Mesenchymal stem cell (in vitro differentiated cells and primary cell): Measurements from ENCODE around the gene LPCAT3.
A peak's percentile ranks its signal among the peaks of the same experiment; 100 is the strongest.

Source experiments
- DNase-seq: peaks from one replicate; pipeline ENCODE4 v3.0.0-alpha.2; 2013
- H2AFZ ChIP-seq: one replicate; pipeline ENCODE4 v1.6.1; 2013; ENCODE audit warnings: low read depth, mild to moderate bottlenecking, control low read depth, inconsistent platforms, low read length, moderate library complexity
- H2AK5ac ChIP-seq: 2 replicates; pipeline ENCODE4 v1.6.1; 2013; ENCODE audit warnings: low read length, moderate library complexity, mild to moderate bottlenecking, inconsistent platforms; ENCODE audit not compliant: severe bottlenecking
- H2BK120ac ChIP-seq: one replicate; pipeline ENCODE4 v1.6.1; 2013; ENCODE audit warnings: low read depth, mild to moderate bottlenecking, inconsistent platforms, low read length, moderate library complexity
- H2BK12ac ChIP-seq, 2 experiments: one replicate each; pipeline ENCODE4 v1.6.1; 2013; ENCODE audit warnings: inconsistent platforms in 2 of 2, low read length in 2 of 2, mild to moderate bottlenecking in 2 of 2, moderate library complexity in 2 of 2, control low read depth in 1 of 2
- H2BK15ac ChIP-seq: one replicate; pipeline ENCODE4 v1.6.1; 2013; ENCODE audit warnings: mild to moderate bottlenecking, low read depth, inconsistent platforms; ENCODE audit not compliant: poor library complexity, severe bottlenecking
- H2BK5ac ChIP-seq: 2 replicates; pipeline ENCODE4 v1.6.1; 2013; ENCODE audit warnings: low read depth, mild to moderate bottlenecking, low read length, control low read depth, inconsistent platforms; ENCODE audit not compliant: poor library complexity, severe bottlenecking
- H3K14ac ChIP-seq, 2 experiments: one replicate each; pipeline ENCODE4 v1.6.1; 2013; ENCODE audit warnings: inconsistent platforms in 2 of 2, low read length in 2 of 2, control low read depth in 1 of 2, mild to moderate bottlenecking in 1 of 2, moderate library complexity in 1 of 2
- H3K18ac ChIP-seq, 2 experiments: one replicate each; pipeline ENCODE4 v1.6.1; 2013; ENCODE audit warnings: inconsistent platforms in 2 of 2, low read length in 2 of 2, control low read depth in 1 of 2, low read depth in 1 of 2, mild to moderate bottlenecking in 1 of 2
- H3K23ac ChIP-seq, 2 experiments: one replicate each; pipeline ENCODE4 v1.6.1; 2013; ENCODE audit warnings: inconsistent platforms in 2 of 2, low read length in 2 of 2, mild to moderate bottlenecking in 2 of 2, moderate library complexity in 2 of 2, control low read depth in 1 of 2
- H3K27ac ChIP-seq: 2 replicates; pipeline ENCODE4 v1.5.1; 2013; ENCODE audit warnings: mild to moderate bottlenecking, moderate library complexity, low read length, control low read depth, inconsistent platforms; ENCODE audit not compliant: poor library complexity, severe bottlenecking
- H3K27me3 ChIP-seq, 2 experiments: 2 replicates each; pipeline versions ENCODE4 v1.6.1 to v1.7.0; 2013; ENCODE audit warnings: low read length in 2 of 2, mild to moderate bottlenecking in 2 of 2, moderate library complexity in 2 of 2, control low read depth in 1 of 2, inconsistent platforms in 1 of 2; ENCODE audit not compliant: control insufficient read depth in 1 of 2, insufficient read depth in 1 of 2
- H3K36me3 ChIP-seq, 2 experiments: 2 replicates each; pipeline versions ENCODE4 v1.6.1 to v1.7.0; 2013; ENCODE audit warnings: low read length in 2 of 2, control low read depth in 1 of 2, inconsistent platforms in 1 of 2, low read depth in 1 of 2, mild to moderate bottlenecking in 1 of 2; ENCODE audit not compliant: insufficient read depth in 2 of 2, control insufficient read depth in 1 of 2
- H3K4ac ChIP-seq, 2 experiments: one replicate each; pipeline ENCODE4 v1.6.1; 2013; ENCODE audit warnings: inconsistent platforms in 2 of 2, low read length in 2 of 2, mild to moderate bottlenecking in 2 of 2, moderate library complexity in 2 of 2, control low read depth in 1 of 2, low read depth in 1 of 2
- H3K4me1 ChIP-seq: 2 replicates; pipeline ENCODE4 v1.6.1; 2013; ENCODE audit warnings: low read depth, low read length, control low read depth; ENCODE audit not compliant: control insufficient read depth, insufficient read depth
- H3K4me2 ChIP-seq: 2 replicates; pipeline ENCODE4 v1.6.1; 2013; ENCODE audit warnings: low read length, mild to moderate bottlenecking, inconsistent platforms; ENCODE audit not compliant: poor library complexity, severe bottlenecking
- H3K4me3 ChIP-seq, 2 experiments: 2 replicates each; pipeline versions ENCODE4 v1.5.1 to v1.7.0; 2013; ENCODE audit warnings: low read length in 2 of 2, mild to moderate bottlenecking in 2 of 2, control low read depth in 1 of 2, low read depth in 1 of 2; ENCODE audit not compliant: insufficient read depth in 1 of 2
- H3K79me1 ChIP-seq: replicated peaks from 2 replicates; pipeline ENCODE4 v1.6.1; 2013; ENCODE audit warnings: mild to moderate bottlenecking, control low read depth, low read length, inconsistent platforms; ENCODE audit not compliant: poor library complexity, severe bottlenecking
- H3K9ac ChIP-seq: 2 replicates; pipeline ENCODE4 v1.7.0; 2013; ENCODE audit warnings: mild to moderate bottlenecking, low read length, moderate library complexity
- H3K9me3 ChIP-seq: 2 replicates; pipeline ENCODE4 v1.7.0; 2013; ENCODE audit warnings: mild to moderate bottlenecking, low read length; ENCODE audit not compliant: control insufficient read depth
- H4K8ac ChIP-seq: one replicate; pipeline ENCODE4 v1.6.1; 2013; ENCODE audit warnings: inconsistent platforms, mild to moderate bottlenecking, low read length, moderate library complexity
- H4K91ac ChIP-seq: one replicate; pipeline ENCODE4 v1.6.1; 2013; ENCODE audit warnings: mild to moderate bottlenecking, low read length, inconsistent platforms
- WGBS: methylation state at CpG from one replicate; pipeline ENCODE4 v1.1.7; 2013; ENCODE audit warnings: mixed read lengths; 5-methylcytosine and 5-hydroxymethylcytosine counted together

The LPCAT3 gene

DNA sequence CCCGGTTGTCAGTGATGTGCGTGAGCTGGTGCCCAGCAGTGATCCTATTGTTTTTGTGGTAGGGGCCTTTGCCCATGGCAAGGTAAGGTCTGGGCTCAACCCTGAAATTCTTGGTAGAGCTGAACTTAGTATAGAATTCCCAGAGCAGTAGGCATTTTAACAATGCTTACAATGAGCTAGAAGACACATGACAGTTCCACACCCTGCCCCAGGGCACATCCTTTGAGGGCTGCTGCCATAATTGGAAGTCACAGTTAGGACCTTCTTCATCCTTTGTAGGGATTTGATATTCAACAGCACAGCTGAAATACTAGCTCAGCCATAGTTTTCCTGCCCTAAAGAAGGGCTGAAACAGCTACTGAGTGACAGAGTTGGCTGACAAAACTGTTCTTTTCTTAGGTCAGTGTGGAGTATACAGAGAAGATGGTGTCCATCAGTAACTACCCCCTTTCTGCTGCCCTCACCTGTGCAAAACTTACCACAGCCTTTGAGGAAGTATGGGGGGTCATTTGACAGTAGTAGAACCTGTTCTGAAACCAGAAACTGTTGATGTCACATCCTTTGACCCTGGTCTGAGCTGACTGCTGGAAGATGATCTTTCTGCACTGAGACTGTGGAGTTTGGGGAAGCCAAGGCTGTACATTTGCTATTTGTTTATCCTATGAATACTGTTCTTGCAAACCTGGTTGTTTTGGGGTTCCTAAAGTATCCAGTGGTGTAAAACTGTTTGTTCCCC lies 42.8 kb downstream of the LPCAT3 start:
- no peaks in the 10 kb centered on the region for H3K27me3 ChIP-seq
- H3K23ac ChIP-seq = no peak overlapping the region
- no peaks in the 10 kb centered on the region for H3K9me3 ChIP-seq
- no peak overlapping the region for H4K8ac ChIP-seq
- no peaks in the 10 kb centered on the region for H3K4me1 ChIP-seq
- no peak overlapping the region for H3K9ac ChIP-seq
- H4K91ac ChIP-seq = no peak overlapping the region
- 98% methylated on average over 2 of the region's 2 CpGs for whole genome bisulfite sequencing
- no peak overlapping the region for H2AFZ ChIP-seq
- no peak overlapping the region for H2BK12ac ChIP-seq
- no peak for DNase-seq
- H2BK5ac ChIP-seq = no peak overlapping the region
- H3K79me1 ChIP-seq = peaks cover 27% of the 10 kb centered on the region
- no peak overlapping the region for H3K27ac ChIP-seq
- no peak overlapping the region for H3K18ac ChIP-seq
- H3K4me3 ChIP-seq = no peak overlapping the region
- no peak overlapping the region for H2AK5ac ChIP-seq
- H3K14ac ChIP-seq = no peak overlapping the region
- H3K36me3 ChIP-seq = peaks cover 55 to 68% of the 10 kb centered on the region in 2 experiments
- H3K4me2 ChIP-seq = no peak overlapping the region
- H2BK120ac ChIP-seq = no peak overlapping the region
- H3K4ac ChIP-seq = no peak overlapping the region
- no peak overlapping the region for H2BK15ac ChIP-seq

DNA sequence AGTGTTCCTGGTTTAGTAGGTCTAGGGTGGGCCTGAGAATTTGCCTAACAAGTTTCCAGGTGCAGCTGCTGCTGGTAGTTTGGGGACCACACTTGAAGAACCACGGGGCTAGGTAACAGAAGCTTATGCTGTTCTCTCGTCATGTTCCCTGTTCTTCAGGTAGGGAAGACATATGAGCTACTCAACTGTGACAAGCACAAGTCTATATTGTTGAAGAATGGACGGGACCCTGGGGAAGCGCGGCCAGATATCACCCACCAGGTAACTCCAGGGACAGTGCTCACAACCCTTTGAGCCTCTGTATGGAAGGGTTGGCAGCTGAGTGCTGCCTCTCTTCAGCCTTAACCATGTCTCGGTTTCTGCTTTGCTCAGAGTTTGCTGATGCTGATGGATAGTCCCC lies 44.1 kb downstream of the LPCAT3 start:
- Histone ChIP-seq H3K4me2 (no peak overlapping the region), H2AK5ac (no peak overlapping the region), H2BK15ac (no peak overlapping the region), H3K4me1 (peaks cover 4% of the 10 kb centered on the region), H3K36me3 (peaks cover 44 to 57% of the 10 kb centered on the region in 2 experiments), H2BK120ac (no peak overlapping the region), H3K18ac (no peak overlapping the region), H4K8ac (no peak overlapping the region), H2AFZ (no peak overlapping the region), H2BK12ac (no peak overlapping the region), H3K27me3 (no peaks in the 10 kb centered on the region), H4K91ac (no peak overlapping the region), H3K23ac (no peak overlapping the region), H3K9me3 (no peaks in the 10 kb centered on the region), H3K4me3 (no peak overlapping the region), H3K4ac (no peak overlapping the region), H2BK5ac (no peak overlapping the region), H3K14ac (no peak overlapping the region), H3K9ac (no peak overlapping the region), H3K79me1 (peaks cover 27% of the 10 kb centered on the region), H3K27ac (no peak overlapping the region)
- over 99% methylated on average over 6 of the region's 6 CpGs for WGBS
- no peak for DNase-seq

DNA sequence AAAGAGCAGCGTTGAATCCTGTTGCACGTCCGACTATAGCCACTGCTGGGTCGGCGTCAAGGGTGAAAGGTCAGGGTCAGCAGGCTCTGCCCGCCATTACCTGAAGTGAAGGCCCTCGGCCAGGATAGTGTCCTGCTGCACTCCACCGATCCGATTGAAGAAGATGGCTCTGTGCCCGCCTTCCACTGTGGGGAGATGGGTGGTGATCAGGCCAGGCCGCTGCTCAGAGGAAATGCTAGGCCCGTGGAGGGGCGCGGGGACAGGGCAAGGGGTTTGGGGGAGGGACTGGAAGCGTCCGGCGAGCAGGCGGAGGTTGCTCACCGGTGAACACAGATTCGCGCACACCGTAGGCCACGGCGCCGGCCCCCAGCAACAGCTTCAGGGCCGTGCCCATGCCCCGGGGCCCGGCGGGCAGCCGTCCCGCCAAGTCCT lies 48.2 kb downstream of the LPCAT3 start:
- Histone ChIP-seq H3K23ac (peak overlapping the region in 1 of 2 experiments; percentile 2), H2BK12ac (peak overlapping the region in 1 of 2 experiments; percentile 18), H3K14ac (peak overlapping the region in 1 of 2 experiments; percentile 5), H3K4me1 (peaks cover 12% of the 10 kb centered on the region), H4K8ac (peak overlapping the region; percentile 73), H3K27ac (peak overlapping the region; percentile 54), H3K4me3 (peak overlapping the region; percentile 80 to 100), H2BK5ac (no peak overlapping the region), H3K18ac (peak overlapping the region; percentile 46 to 93), H3K4me2 (peak overlapping the region; percentile 62), H2BK15ac (no peak overlapping the region), H3K9ac (peak overlapping the region; percentile 100), H2AK5ac (peak overlapping the region; percentile 88), H2BK120ac (no peak overlapping the region), H3K79me1 (peaks cover 23% of the 10 kb centered on the region), H2AFZ (no peak overlapping the region), H4K91ac (peak overlapping the region; percentile 83), H3K9me3 (no peaks in the 10 kb centered on the region), H3K27me3 (no peaks in the 10 kb centered on the region), H3K4ac (peak overlapping the region; percentile 75 to 83), H3K36me3 (peaks cover 43 to 57% of the 10 kb centered on the region in 2 experiments)
- 2% methylated on average over 27 of the region's 31 CpGs for WGBS
- no peak for DNase-seq

DNA sequence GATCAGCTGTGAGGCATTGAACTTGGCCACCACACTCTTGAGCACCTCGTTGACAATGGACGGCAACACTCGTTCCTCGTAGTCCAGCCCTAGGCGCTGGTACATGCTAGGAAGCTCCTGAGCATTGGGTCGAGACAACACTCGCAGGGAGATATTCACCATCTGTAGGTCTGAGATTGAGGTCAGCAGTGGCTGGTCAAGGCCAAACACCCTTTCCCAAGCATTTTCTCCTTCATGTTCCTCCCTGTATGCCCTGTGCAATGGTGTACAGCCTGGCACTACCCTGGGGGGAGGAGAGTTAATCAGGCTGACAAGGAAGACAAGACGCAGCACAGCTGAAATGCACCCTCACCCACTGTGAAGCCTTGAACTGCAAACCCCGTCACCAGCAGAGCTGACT lies 49.9 kb downstream of the LPCAT3 start:
- Histone ChIP-seq H2AFZ (no peak overlapping the region), H3K79me1 (peaks cover 16% of the 10 kb centered on the region), H3K4me1 (peaks cover 12% of the 10 kb centered on the region), H4K8ac (no peak overlapping the region), H4K91ac (no peak overlapping the region), H2BK120ac (no peak overlapping the region), H2BK15ac (no peak overlapping the region), H3K9me3 (no peaks in the 10 kb centered on the region), H2BK5ac (no peak overlapping the region), H3K14ac (no peak overlapping the region), H3K4me2 (no peak overlapping the region), H3K27ac (no peak overlapping the region), H2BK12ac (no peak overlapping the region), H3K9ac (peak overlapping the region; percentile 100), H3K23ac (no peak overlapping the region), H2AK5ac (no peak overlapping the region), H3K36me3 (peaks cover 45 to 54% of the 10 kb centered on the region in 2 experiments), H3K4me3 (peak overlapping the region in 1 of 2 experiments; percentile 100), H3K27me3 (no peaks in the 10 kb centered on the region), H3K18ac (no peak overlapping the region), H3K4ac (no peak overlapping the region)
- 96% methylated on average over 8 of the region's 9 CpGs for WGBS
- no peak for DNase-seq
